HCT116 (cell line): ENCODE results near the gene ARHGEF38.

Source experiments
- TCF7L2 ChIP-seq: IDR thresholded peaks from 2 replicates; pipeline ENCODE4 v1.7.0; 2011; ENCODE audit warnings: borderline replicate concordance, inconsistent platforms; ENCODE audit not compliant: insufficient read depth, insufficient read length; ENCODE audit errors: extremely low read depth
- TF ChIP-seq, protein P1 (sequence below), 3 experiments: fragments of 200-600 bp in 1 of 3; sonication (generic) in 1 of 3; IDR thresholded peaks in 2 of 3; conservative IDR thresholded peaks in 1 of 3; 2 replicates each; pipeline ENCODE4 v1.5.1; 2012 to 2017; ENCODE audit warnings: low read depth in 2 of 3, low read length in 2 of 3, antibody characterized with exemption in 1 of 3, borderline replicate concordance in 1 of 3, control low read depth in 1 of 3, mild to moderate bottlenecking in 1 of 3, mixed read lengths in 1 of 3, mixed run types in 1 of 3, moderate library complexity in 1 of 3; ENCODE audit not compliant: insufficient read depth in 1 of 3

DNA sequence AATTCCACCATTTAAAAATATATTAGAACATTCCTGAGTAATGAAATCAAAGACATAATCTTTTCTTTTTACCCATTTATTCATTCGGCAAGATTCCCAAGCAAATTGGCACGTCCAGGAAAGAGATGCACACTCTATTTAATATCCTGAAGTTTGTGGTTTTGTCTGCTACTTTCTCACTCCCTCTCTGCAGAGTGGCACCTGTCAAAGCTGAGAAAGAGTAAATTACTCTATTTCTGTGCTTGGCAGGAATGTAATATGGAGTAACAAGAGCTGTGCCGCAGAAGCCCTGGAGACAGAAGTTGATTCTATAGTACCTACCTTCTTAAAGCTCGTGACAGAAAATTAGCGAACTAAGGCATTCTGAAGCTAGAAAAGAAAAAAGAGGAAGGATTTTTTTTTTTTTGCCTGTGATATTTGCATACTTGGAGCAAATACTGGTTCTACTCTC is 161.7 kb downstream of the ARHGEF38 start:
- TF ChIP-seq TCF7L2: no peak
- TF ChIP-seq, protein P1, sequence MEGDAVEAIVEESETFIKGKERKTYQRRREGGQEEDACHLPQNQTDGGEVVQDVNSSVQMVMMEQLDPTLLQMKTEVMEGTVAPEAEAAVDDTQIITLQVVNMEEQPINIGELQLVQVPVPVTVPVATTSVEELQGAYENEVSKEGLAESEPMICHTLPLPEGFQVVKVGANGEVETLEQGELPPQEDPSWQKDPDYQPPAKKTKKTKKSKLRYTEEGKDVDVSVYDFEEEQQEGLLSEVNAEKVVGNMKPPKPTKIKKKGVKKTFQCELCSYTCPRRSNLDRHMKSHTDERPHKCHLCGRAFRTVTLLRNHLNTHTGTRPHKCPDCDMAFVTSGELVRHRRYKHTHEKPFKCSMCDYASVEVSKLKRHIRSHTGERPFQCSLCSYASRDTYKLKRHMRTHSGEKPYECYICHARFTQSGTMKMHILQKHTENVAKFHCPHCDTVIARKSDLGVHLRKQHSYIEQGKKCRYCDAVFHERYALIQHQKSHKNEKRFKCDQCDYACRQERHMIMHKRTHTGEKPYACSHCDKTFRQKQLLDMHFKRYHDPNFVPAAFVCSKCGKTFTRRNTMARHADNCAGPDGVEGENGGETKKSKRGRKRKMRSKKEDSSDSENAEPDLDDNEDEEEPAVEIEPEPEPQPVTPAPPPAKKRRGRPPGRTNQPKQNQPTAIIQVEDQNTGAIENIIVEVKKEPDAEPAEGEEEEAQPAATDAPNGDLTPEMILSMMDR (IDR thresholded peaks at IDR 0.05 in 2 of 3, conservative IDR thresholded peaks at IDR 0.05 in 1 of 3; ENCODE audit: borderline replicate concordance in 1 of 3, insufficient read depth in 1 of 3, low read depth in 2 of 3, low read length in 2 of 3): no peak
